Tibial artery (tissue), 4 donors: ENCODE data around the gene SFTA2.
"Not testable (repeated sequence)": the region's sequence is repeated elsewhere in the genome, so short reads cannot be mapped to it uniquely, and the experiment has no call there.

Experiments
- DNase-seq, 2 donors: peaks; one replicate each; pipeline ENCODE4 v3.0.0-alpha.2; 2019
- H3K27ac ChIP-seq, 2 donors: fragments of 200-600 bp; sonication (generic) in 1 of 2; 1 replicate in 1 of 2; 2 replicates in 1 of 2; pipeline ENCODE4 v1.5.1; 2018 to 2019; ENCODE audit warnings: mild to moderate bottlenecking in 1 of 2
- H3K27me3 ChIP-seq, 2 donors: fragments of 200-600 bp; sonication (generic) in 1 of 2; one replicate each; pipeline versions ENCODE4 v1.5.1 to v1.6.0; 2016 to 2019
- H3K36me3 ChIP-seq, 3 donors: fragments of 200-600 bp; sonication (generic) in 2 of 3; one replicate each; pipeline ENCODE4 v1.5.1; 2016 to 2019; ENCODE audit warnings: mild to moderate bottlenecking in 2 of 3
- H3K4me1 ChIP-seq, 4 donors: fragments of 200-600 bp; sonication (generic) in 2 of 4; 1 replicate in 3 of 4; 2 replicates in 1 of 4; pipeline ENCODE4 v1.5.1; 2016 to 2019
- H3K4me3 ChIP-seq, 2 donors: fragments of 200-600 bp; sonication (generic) in 1 of 2; 1 replicate in 1 of 2; 2 replicates in 1 of 2; pipeline ENCODE4 v1.5.1; 2018 to 2019; ENCODE audit warnings: mild to moderate bottlenecking in 2 of 2
- H3K9me3 ChIP-seq, 3 donors: fragments of 200-600 bp; sonication (generic) in 1 of 3; one replicate each; pipeline ENCODE4 v1.5.1; 2016 to 2019
- intact Hi-C: fragments of 100-400 bp; cut with DNase I; formaldehyde crosslinking; loops from one replicate; pipeline ENCODE4 v1.15.0; 2023; ENCODE audit warnings: low total_unique reads
- TF ChIP-seq, protein P1 (sequence below), 2 experiments: fragments of 200-600 bp in 1 of 2; fragments of 450-650 bp in 1 of 2; IDR thresholded peaks; one replicate each; pipeline ENCODE4 v1.5.1; 2017 to 2019; ENCODE audit warnings: antibody characterized with exemption in 2 of 2, mild to moderate bottlenecking in 1 of 2, moderate library complexity in 1 of 2

SFTA2 gene

DNA sequence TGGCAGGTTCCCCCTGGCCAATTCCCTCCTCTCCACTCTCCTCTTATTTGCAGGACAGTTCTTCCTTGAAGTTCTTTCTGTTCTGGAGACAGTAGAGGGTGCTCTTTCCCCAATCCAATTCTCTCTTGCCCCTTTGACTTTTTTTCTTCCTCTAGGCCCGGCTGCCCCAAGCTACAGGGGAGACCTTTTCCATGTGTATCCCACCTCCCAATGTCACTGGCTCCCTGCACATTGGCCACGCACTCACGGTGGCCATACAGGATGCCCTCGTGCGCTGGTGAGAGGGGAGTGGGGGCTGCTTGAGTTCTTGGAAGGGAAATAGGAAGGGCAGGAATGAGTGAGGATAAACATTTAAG is 16.4 kb downstream of the SFTA2 start:
- peak overlapping the region; percentile 85 to 87 for H3K27ac ChIP-seq
- no peaks in the 10 kb centered on the region for H3K9me3 ChIP-seq
- TF ChIP-seq, protein P1, sequence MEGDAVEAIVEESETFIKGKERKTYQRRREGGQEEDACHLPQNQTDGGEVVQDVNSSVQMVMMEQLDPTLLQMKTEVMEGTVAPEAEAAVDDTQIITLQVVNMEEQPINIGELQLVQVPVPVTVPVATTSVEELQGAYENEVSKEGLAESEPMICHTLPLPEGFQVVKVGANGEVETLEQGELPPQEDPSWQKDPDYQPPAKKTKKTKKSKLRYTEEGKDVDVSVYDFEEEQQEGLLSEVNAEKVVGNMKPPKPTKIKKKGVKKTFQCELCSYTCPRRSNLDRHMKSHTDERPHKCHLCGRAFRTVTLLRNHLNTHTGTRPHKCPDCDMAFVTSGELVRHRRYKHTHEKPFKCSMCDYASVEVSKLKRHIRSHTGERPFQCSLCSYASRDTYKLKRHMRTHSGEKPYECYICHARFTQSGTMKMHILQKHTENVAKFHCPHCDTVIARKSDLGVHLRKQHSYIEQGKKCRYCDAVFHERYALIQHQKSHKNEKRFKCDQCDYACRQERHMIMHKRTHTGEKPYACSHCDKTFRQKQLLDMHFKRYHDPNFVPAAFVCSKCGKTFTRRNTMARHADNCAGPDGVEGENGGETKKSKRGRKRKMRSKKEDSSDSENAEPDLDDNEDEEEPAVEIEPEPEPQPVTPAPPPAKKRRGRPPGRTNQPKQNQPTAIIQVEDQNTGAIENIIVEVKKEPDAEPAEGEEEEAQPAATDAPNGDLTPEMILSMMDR (IDR thresholded peaks at IDR 0.05): peak; percentile 25 to 57
- intact Hi-C loops: loop anchor here (2.0 kb wide), 1 partner anchor 171 kb away; no protein-coding TSS in a partner anchor
- no peak for DNase-seq
- peaks cover 20 to 62% (median 46%) of the 10 kb centered on the region in 3 donors for H3K36me3 ChIP-seq
- no peak overlapping the region for H3K4me3 ChIP-seq
- peaks cover 0 to 31% (median 25%) of the 10 kb centered on the region in 4 donors for H3K4me1 ChIP-seq
- H3K27me3 ChIP-seq: no peaks in the 10 kb centered on the region

DNA sequence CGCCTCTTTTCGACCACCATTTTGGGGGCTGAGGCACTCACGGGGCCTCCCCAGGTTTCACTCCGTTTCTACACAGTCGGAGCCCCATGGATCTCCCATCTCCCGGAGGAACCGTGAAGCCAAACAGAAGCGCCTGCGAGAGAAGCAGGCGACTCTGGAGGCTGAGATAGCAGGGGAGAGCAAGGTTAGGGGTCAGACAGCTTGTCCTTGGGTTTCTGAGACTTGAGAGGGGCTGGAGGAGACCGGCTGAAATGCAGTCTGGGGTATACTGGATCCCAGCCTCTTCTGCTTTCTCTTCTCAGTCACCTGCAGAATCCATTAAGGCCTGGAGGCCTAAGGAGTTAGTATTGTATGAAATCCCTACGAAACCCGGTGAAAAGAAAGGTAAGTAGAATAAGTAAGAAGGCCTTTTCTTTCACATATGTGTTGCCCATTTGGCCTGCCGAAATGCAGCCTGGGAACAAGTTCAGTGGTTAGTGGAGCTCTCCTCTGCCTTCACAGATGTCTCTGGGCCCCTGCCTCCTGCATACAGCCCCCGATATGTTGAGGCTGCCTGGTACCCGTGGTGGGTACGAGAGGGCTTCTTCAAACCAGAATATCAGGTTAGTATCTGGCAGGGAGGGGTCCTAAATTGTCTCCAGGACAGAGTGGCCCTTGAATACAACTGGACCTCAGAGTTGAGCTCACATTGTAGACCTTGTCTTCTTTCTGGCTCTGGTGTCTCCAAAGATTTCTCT is 16.9 kb downstream of the SFTA2 start:
- Histone ChIP-seq H3K27ac (peak overlapping the region; percentile 85 to 87), H3K4me3 (peak overlapping the region; percentile 53 to 63), H3K4me1 (peaks cover 0 to 31% (median 25%) of the 10 kb centered on the region in 4 donors), H3K36me3 (peaks cover 15 to 62% (median 46%) of the 10 kb centered on the region in 3 donors), H3K9me3 (no peaks in the 10 kb centered on the region), H3K27me3 (no peaks in the 10 kb centered on the region)
- TF ChIP-seq, protein P1 (IDR thresholded peaks at IDR 0.05): no peak
- intact Hi-C loops: loop anchor here (2.0 kb wide), 1 partner anchor 172 kb away; no protein-coding TSS in a partner anchor
- DNase-seq: no peak

DNA sequence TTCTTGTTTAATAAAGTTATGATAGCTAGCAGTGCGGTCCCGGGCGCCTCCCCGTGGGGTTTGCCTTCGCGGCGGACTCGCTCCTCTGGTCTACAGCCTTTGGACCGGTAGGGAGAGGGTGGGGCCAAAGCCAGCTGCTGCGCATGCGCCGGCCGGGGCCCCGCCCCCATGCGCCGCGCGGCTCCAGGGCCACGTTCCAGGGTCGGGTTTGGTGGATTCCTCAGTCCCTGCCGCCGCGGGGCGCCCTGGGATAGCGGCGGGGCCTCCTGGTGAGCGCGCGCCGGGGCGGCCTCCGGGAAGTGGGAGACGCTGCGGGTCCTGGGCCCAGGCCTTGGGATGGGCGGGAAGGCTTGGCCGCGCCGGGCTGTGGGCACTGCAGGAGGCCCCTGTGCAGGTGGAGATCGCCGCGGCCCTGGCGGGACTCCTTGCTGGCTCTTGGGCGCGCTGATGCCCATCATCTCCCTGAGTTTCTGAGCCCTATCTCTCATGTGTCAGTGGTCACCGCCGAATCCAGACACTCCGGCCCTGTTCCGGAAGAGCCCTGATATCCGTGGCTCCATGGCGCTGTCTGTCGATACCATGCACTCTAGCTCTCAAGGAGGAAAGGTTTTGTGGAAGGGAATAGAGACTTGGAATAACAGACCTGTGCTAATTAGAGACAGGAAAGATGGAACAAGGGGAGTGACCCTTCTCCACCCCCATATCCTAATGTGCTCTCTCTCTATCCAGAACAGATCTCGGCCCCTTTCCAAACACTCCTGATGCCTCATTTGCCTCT is 17.7 kb downstream of the SFTA2 start, which contains the start of gene VARS2:
Gene VARS2, plus strand, starts transcription at position 163 of the 778 bp plus-strand sequence. Its CDS starts 599 bp downstream, at position 762.
- H3K4me1 ChIP-seq: peaks cover 0 to 38% (median 25%) of the 10 kb centered on the region in 4 donors
- TF ChIP-seq, protein P1 (IDR thresholded peaks at IDR 0.05): peak; percentile 33 to 43
- peak; percentile 90 to 97 for DNase-seq
- intact Hi-C loops: loop anchor here (2.0 kb wide), 1 partner anchor 173 kb away; no protein-coding TSS in a partner anchor
- peaks cover 14 to 58% (median 44%) of the 10 kb centered on the region in 3 donors for H3K36me3 ChIP-seq
- H3K4me3 ChIP-seq: peak within 1 kb of the TSS; percentile 53 to 63
- no peaks in the 10 kb centered on the region for H3K27me3 ChIP-seq
- H3K27ac ChIP-seq: peak within 1 kb of the TSS; percentile 85 to 87
- H3K9me3 ChIP-seq: no peaks in the 10 kb centered on the region

DNA sequence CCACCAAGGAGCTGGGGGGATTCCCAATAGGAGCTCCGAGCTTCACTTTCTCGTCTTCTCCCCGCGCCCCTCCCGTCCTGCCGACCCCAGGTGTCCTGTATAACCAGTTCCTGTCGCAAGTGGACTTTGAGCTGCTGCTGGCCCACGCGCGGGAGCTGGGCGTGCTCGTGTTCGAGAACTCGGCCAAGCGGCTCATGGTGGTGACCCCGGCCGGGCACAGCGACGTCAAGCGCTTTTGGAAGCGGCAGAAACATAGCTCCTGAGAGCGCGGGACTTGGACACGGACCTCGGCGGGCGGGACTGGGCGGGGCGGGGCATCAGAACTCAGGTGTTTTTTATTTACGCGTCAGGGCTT is 18.3 kb downstream of the SFTA2 start:
- peak overlapping the region; percentile 53 to 63 for H3K4me3 ChIP-seq
- peaks cover 14 to 52% (median 44%) of the 10 kb centered on the region in 3 donors for H3K36me3 ChIP-seq
- intact Hi-C loops: loop anchor here (2.0 kb wide), 2 partner anchors 173 to 419 kb away; no protein-coding TSS in a partner anchor
- no peaks in the 10 kb centered on the region for H3K27me3 ChIP-seq
- H3K4me1 ChIP-seq: peaks cover 0 to 44% (median 31%) of the 10 kb centered on the region in 4 donors
- no peaks in the 10 kb centered on the region for H3K9me3 ChIP-seq
- TF ChIP-seq, protein P1 (IDR thresholded peaks at IDR 0.05): no peak
- peak overlapping the region; percentile 85 to 87 for H3K27ac ChIP-seq
- no peak for DNase-seq

DNA sequence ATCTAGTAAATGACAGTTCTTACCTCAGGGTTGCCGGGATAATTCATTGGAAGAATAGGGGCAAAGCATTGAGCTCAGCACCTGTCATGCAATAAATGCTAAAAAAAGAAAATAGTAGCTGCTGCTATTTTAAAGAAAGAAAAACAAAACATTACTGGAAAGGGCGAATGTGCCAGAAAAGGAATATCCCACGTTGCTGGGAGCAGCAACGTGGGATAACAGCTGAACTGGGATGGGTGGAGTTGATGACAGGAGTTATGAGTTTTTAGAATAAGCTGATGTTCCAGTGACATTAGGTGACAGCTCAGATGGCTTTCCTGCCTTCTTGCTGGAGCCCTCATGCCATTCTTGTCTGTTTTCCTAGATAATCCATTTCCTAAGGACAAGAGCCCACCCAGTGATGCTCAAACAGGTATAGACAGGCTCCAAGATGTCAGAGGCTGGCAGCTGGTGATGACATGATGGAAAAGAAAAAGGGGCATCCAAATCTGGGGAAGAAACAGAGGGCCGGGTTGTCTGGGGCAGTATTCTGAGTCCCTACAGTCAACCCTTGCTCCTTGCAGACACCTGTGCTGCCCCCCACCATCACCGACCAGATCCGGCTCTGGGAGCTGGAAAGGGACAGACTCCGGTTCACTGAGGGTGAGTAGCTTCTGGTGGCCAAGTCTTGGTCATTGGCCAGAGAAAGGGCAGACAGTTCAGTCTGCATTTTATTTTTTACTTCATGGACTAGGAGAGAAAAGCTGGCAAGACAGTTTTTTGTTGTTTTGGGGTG is 19.0 kb downstream of the SFTA2 start:
- Histone ChIP-seq H3K27ac (peak overlapping the region; percentile 85 to 87), H3K9me3 (no peaks in the 10 kb centered on the region), H3K4me3 (peak overlapping the region; percentile 53 to 63), H3K36me3 (peaks cover 14 to 44% (median 36%) of the 10 kb centered on the region in 3 donors), H3K4me1 (peaks cover 0 to 47% (median 34%) of the 10 kb centered on the region in 4 donors), H3K27me3 (no peaks in the 10 kb centered on the region)
- intact Hi-C loops: loop anchor here (2.0 kb wide), 1 partner anchor 418 kb away; no protein-coding TSS in a partner anchor
- TF ChIP-seq, protein P1 (IDR thresholded peaks at IDR 0.05): no peak
- DNase-seq: no peak

DNA sequence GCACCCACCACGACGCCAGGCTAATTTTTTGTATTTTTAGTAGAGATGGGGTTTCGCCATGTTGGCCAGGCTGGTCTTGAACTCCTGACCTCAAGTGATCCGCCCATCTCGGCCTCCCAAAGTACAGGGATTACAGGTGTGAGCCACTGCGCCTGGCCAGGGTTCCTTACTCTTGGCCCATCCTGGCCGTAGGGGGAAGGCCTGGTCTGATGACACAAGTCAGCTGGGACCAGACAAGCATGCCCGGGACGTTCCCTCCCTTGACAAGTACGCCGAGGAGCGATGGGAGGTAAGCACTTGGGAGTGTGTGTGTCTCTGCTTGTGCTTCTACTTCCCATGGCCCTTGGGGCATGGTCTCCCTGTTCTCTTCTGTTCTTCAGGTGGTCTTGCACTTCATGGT is 21.5 kb downstream of the SFTA2 start:
- H3K4me3 ChIP-seq, H3K27me3 ChIP-seq, intact Hi-C loops, H3K27ac ChIP-seq, H3K9me3 ChIP-seq, DNase-seq: not testable (repeated sequence)
- Histone ChIP-seq H3K36me3 (peaks cover 7 to 29% (median 27%) of the 10 kb centered on the region in 3 donors), H3K4me1 (peaks cover 0 to 40% (median 29%) of the 10 kb centered on the region in 4 donors)
